Activated B cell treated with CpG ODN at 0.5 μM for 24 hours (primary cell): ENCODE measurements around the gene RMDN2. TPM values are rescaled to one million over a fixed set of nuclear protein-coding genes. Genes with fewer than 3 reads are reported as not detected.

ENCODE experiments used
- ATAC-seq: fragments of 200-7000 bp; cut with Tn5 transposase; one replicate; pipeline ENCODE4 v1.10.0; 2021; ENCODE audit warnings: low read depth, mild to moderate bottlenecking, moderate library complexity
- CTCF ChIA-PET: fragments of 350-600 bp; sonication (Branson Sonifier 250); formaldehyde crosslinking; loops from one replicate; lab custom pipeline; 2021; ENCODE audit warnings: antibody characterized with exemption; lab: Charles Lee
- POLR2A ChIA-PET: fragments of 350-600 bp; sonication (Branson Sonifier 250); formaldehyde crosslinking; loops from one replicate; lab custom pipeline; 2021; ENCODE audit warnings: antibody characterized with exemption; lab: Charles Lee
- DNase-seq: peaks from one replicate; pipeline ENCODE4 v3.0.0; 2022
- H3K27ac Mint-ChIP-seq: one replicate; pipeline ENCODE4 v1.8.0; 2020; ENCODE audit warnings: mixed read lengths
- H3K27me3 Mint-ChIP-seq: one replicate; pipeline ENCODE4 v1.8.0; 2021; ENCODE audit warnings: mixed read lengths
- H3K36me3 Mint-ChIP-seq: one replicate; pipeline ENCODE4 v1.8.0; 2021; ENCODE audit warnings: low read depth, mixed read lengths
- H3K4me1 Mint-ChIP-seq: one replicate; pipeline ENCODE4 v1.8.0; 2021; ENCODE audit warnings: mixed read lengths
- H3K4me3 Mint-ChIP-seq: one replicate; pipeline ENCODE4 v1.8.0; 2020; ENCODE audit warnings: mild to moderate bottlenecking, mixed read lengths
- H3K9me3 Mint-ChIP-seq: one replicate; pipeline ENCODE4 v1.8.0; 2020; ENCODE audit warnings: mixed read lengths
- intact Hi-C: fragments of 100-400 bp; cut with micrococcal nuclease; formaldehyde crosslinking; loops from one replicate; pipeline ENCODE4 v1.15.1; 2024
- total RNA-seq: library from RNA; stranded (reverse); gene quantifications from 2 replicates; pipeline ENCODE4 v1.2.3, GENCODE V29; 2022
- TF ChIP-seq, protein P1 (sequence below): fragments of 200-600 bp; IDR thresholded peaks from one replicate; pipeline ENCODE4 v1.8.0; 2022; ENCODE audit warnings: antibody characterized with exemption, mild to moderate bottlenecking

RMDN2 gene
- total RNA-seq, 1 donor from 2014 or later: 7.0 TPM

DNA sequence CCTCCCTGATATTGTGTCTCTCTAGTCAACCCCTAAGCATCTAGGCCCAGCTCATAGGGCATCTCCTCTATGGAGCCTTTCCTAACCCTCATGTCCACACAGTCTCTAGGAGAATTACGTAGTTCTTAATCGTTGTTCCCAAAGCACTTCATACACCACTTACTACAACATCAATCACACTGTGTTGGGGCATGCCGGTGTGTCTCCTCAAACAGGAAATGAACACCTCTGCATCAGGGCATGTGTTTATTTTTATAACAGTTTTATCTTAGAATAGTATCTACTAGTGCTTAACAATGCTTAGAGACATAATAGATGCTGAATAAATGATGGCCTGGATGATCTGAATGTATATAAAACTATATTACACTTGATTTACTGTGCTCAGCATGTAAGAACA lies 131.1 kb downstream of the RMDN2 start:
- CTCF ChIA-PET: no interaction called here
- no peaks in the 10 kb centered on the region for H3K4me1 Mint-ChIP-seq
- TF ChIP-seq, protein P1, sequence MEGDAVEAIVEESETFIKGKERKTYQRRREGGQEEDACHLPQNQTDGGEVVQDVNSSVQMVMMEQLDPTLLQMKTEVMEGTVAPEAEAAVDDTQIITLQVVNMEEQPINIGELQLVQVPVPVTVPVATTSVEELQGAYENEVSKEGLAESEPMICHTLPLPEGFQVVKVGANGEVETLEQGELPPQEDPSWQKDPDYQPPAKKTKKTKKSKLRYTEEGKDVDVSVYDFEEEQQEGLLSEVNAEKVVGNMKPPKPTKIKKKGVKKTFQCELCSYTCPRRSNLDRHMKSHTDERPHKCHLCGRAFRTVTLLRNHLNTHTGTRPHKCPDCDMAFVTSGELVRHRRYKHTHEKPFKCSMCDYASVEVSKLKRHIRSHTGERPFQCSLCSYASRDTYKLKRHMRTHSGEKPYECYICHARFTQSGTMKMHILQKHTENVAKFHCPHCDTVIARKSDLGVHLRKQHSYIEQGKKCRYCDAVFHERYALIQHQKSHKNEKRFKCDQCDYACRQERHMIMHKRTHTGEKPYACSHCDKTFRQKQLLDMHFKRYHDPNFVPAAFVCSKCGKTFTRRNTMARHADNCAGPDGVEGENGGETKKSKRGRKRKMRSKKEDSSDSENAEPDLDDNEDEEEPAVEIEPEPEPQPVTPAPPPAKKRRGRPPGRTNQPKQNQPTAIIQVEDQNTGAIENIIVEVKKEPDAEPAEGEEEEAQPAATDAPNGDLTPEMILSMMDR: no peak
- POLR2A ChIA-PET: no interaction called here
- DNase-seq (no peak), ATAC-seq (no peak)
- H3K9me3 Mint-ChIP-seq: no peaks in the 10 kb centered on the region
- intact Hi-C loops: no loop called here
- H3K36me3 Mint-ChIP-seq: no peaks in the 10 kb centered on the region
- no peak overlapping the region for H3K27ac Mint-ChIP-seq
- H3K4me3 Mint-ChIP-seq: no peak overlapping the region
- H3K27me3 Mint-ChIP-seq: peaks cover 5% of the 10 kb centered on the region

DNA sequence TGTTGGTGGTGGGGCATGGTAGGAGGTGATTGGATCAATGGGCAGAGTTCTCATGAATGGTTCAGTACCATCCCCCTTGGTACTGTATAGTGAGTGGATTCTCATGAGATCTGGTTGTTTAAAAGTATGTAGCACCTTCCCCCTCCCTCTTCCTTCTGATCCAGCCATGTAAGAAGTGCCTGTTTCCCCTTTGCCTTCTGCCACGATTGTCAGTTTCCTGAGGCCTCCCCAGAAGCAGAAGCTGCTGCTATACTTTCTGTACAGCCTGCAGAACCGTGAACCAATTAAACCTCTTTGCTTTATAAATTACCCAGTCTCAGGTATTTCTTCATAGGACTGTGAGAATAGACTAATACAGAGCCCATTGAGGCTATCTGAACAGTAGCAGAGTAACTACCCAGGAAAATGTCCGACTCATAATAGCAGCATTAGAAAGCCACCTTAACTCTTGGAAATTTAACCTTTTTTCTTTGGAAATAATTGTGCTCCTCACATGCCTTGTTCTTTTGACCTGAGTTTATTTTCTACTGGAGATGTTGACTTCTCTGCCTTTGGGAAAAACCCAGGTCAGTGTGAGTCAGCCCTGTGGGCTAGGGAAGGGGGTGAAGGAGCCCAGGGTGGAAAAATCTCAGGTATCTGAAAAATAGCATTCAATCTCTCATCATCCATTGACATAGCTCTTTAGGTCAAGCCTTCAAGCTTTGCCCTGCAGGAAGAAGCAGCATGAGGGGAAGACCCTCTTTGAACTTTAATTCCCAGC lies 132.7 kb downstream of the RMDN2 start:
- Mint-ChIP-seq H3K27me3 (peaks cover 5% of the 10 kb centered on the region), H3K27ac (no peak overlapping the region)
- POLR2A ChIA-PET: no interaction called here

DNA sequence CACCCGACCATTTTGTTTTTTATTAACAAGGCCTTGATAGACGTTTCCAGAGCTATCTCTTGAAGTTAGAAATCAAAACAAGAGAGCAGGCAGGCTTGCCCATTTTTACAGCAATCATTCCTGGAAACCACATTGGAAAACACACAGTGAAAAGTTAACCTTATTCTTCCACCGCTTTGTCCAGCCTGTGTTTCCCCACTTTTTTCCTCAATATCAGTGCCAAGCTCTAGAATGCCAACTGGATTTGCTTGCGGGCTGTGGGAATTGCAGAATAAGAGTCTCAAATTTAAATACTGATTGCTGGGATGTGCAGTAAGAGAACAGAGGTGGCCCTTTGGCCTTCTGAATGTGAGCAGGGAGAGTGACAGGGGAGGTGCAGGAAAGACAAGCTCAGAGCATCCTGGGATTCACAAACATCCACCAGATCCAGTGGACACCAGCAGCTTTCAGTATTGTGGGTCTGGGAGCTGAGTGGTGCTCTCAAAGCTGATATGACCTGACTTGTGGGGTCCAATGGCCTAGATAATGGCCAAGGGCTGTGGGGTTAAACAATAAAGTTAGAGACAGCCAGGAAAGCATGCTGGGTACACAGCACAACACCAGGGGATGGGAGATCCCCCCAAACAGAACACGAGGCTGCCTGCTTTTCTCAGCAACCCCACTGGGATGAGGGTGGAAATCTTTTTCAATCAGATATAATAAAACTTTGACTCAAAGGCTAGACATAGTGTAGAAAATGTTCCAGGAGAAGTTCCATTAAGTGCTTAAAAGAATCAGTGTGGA lies 135.3 kb downstream of the RMDN2 start:
- Mint-ChIP-seq H3K9me3 (no peaks in the 10 kb centered on the region), H3K27ac (no peak overlapping the region), H3K4me3 (no peak overlapping the region), H3K4me1 (no peaks in the 10 kb centered on the region), H3K36me3 (no peaks in the 10 kb centered on the region), H3K27me3 (peaks cover 5% of the 10 kb centered on the region)
- intact Hi-C loops: no loop called here
- DNase-seq (no peak), ATAC-seq (no peak)
- ChIA-PET CTCF (no interaction called here), POLR2A (interaction anchor here (0.5 kb wide), 1 partner anchor 702 kb away, joined by 11 read pairs; no protein-coding TSS in a partner anchor)
- TF ChIP-seq, protein P1: no peak

More for the DNA sequence above, 132.7 kb downstream of the RMDN2 start:
- H3K4me1 Mint-ChIP-seq: no peaks in the 10 kb centered on the region
- H3K9me3 Mint-ChIP-seq: no peaks in the 10 kb centered on the region
- DNase-seq (no peak), ATAC-seq (no peak)
- TF ChIP-seq, protein P1: no peak
- CTCF ChIA-PET: no interaction called here
- H3K4me3 Mint-ChIP-seq: no peak overlapping the region
- intact Hi-C loops: no loop called here
- H3K36me3 Mint-ChIP-seq: no peaks in the 10 kb centered on the region

DNA sequence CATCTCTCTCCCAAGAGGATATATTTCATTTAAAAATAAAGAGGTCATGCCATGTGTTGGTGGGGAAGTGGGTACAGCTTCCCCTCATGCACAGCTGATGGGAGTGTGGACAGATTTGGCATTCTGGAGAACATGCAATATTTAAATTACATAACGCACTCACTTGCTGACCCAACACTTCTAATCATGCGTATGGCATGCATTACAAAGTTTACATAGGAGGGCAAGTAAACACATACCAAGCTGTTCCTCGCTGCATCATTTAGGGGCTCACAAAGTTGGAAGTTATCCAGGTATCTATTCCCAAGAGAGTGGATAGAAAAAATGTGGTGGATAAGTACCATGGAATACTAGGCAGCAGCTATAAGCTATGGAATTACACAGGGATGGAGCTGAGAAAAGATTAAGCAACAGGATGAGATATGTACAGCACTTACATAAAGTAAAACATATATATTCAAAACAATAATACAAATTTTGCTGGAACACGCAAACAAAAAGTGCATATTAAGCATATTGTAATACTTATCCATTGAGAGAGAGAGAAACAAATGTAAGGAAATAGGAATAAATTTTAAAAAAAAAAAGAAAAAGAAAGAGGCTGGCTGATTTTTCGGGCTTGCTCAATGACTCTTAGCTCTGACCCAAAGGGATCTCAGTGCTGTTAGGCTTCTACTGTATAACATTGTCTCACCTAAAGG lies 139.9 kb downstream of the RMDN2 start:
- no peak for ATAC-seq
- H3K27me3 Mint-ChIP-seq: peaks cover 2% of the 10 kb centered on the region
- intact Hi-C loops: no loop called here
- no peaks in the 10 kb centered on the region for H3K9me3 Mint-ChIP-seq
- no peak overlapping the region for H3K27ac Mint-ChIP-seq
- no peak for DNase-seq
- ChIA-PET CTCF (no interaction called here), POLR2A (no interaction called here)
- H3K36me3 Mint-ChIP-seq: no peaks in the 10 kb centered on the region
- H3K4me1 Mint-ChIP-seq: no peaks in the 10 kb centered on the region
- TF ChIP-seq, protein P1: no peak
- H3K4me3 Mint-ChIP-seq: no peak overlapping the region
